ENCODE data around the gene HBA1.
"Not testable (repeated sequence)": the region's sequence is repeated elsewhere in the genome, so short reads cannot be mapped to it uniquely, and the experiment has no call there.

HBA1 gene

GRCh38 chr16:160242-160641 lies 16.2 kb upstream of the HBA1 start:
- DNase-seq, result not testable (repeated sequence)

DNA sequence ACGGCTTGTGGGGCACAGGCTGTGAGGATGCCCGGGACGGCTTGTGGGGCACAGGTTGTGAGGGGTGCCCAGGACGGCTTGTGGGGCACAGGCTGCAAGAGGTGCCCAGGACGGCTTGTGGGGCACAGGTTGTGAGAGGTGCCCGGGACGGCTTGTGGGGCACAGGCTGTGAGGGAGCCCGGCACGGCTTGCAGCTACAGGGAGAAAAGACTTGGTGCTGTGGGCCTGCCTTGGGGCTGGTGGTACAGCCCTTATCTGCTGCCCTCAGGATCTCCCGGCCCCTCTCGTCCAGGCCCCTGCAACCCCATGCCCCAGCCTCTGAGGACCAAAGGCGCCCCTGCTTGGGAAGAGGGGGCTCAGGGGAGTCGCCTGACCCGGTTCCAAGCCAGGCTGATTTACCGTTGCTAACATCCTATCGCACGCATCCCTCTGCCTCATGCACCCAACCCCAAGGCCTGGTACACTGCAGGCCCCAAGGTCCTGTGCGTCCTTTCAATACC lies 15.7 kb upstream of the HBA1 start:
- DNase-seq, result no peak

GRCh38 chr16:162271-162991 lies 14.0 kb upstream of the HBA1 start:
- no peak for DNase-seq

GRCh38 chr16:163139-163538 lies 13.3 kb upstream of the HBA1 start:
- not testable (repeated sequence) for DNase-seq

GRCh38 chr16:163696-164095 lies 12.8 kb upstream of the HBA1 start:
- not testable (repeated sequence) for DNase-seq

- not testable (repeated sequence) for DNase-seq
Observed at GRCh38 chr16:164134-164823, 12.2 kb upstream of the HBA1 start.

DNA sequence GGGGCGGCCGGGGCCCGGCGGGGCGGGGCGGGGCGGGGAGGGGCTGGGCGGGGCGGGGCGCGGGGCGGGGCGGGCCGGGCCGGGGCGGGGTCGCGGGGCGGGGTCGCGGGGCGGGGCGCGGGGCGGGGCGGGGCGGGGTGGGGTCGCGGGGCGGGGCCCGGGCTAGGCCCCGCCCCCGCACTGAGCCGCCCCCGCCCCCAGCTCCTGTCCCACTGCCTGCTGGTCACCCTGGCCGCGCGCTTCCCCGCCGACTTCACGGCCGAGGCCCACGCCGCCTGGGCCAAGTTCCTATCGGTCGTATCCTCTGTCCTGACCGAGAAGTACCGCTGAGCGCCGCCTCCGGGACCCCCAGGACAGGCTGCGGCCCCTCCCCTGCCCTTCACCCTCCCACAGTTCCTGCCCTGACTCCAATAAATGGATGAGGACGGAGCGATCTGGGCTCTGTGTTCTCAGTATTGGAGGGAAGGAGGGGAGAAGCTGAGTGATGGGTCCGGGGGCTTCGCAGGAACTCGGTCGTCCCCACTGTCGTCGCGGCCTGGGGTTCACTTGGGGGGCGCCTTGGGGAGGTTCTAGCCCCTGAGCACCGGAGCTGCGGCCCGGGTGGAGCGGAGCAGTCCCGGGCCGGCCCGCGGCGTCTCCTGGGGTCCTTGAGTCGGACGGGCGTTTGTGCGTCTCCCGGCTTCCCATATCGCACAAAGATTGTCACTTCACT lies 11.5 kb upstream of the HBA1 start:
- no peak for DNase-seq

GRCh38 chr16:165539-166374 lies 10.7 kb upstream of the HBA1 start, which contains the start of gene HBM:
Gene HBM, plus strand, starts transcription at chr16:165978. Its CDS starts 20 bp downstream, at chr16:165998.
- peak; percentile 52 for DNase-seq

DNA sequence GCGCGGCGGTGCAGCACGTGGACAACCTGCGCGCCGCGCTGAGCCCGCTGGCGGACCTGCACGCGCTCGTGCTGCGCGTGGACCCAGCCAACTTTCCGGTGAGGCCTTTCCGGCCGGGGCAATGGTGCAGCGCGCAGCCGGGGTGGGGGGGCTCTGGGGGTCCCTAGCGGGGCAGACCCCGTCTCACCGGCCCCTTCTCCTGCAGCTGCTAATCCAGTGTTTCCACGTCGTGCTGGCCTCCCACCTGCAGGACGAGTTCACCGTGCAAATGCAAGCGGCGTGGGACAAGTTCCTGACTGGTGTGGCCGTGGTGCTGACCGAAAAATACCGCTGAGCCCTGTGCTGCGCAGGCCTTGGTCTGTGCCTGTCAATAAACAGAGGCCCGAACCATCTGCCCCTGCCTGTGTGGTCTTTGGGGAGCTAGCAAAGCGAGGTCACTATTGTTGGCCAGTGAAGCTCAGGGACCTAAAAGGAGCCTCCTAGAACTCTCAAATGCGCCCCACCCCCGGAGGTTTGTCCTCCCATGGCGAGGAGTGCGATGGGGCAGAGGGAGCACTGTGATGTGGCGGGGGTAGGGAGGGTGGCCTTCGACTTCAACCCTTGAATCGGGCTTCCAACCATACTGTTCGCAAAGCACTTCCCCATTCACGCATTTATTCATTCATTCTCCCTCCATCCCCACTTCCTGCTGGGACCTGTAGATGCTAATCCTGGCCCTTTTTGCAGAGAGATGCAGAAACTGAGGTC lies 9.9 kb upstream of the HBA1 start:
- no peak for DNase-seq

- no peak for DNase-seq
Observed at GRCh38 chr16:167122-167690, 9.3 kb upstream of the HBA1 start.

DNA sequence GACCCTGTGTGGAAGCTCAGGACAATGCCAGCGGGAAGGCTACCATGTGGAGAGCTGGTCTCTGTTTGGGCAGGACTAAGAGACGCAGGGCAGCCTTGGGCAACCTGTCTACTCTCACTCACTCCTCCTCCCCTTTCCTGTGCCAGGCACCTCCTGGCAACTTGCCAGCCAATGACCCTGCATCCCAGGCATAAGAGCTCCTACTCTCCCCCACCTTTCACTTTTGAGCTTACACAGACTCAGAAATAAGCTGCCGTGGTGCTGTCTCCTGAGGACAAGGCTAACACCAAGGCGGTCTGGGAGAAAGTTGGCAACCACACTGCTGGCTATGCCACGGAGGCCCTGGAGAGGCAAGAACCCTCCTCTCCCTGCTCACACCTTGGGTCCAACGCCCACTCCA lies 8.1 kb upstream of the HBA1 start:
- no peak for DNase-seq

GRCh38 chr16:169014-169413 lies 7.5 kb upstream of the HBA1 start:
- peak; percentile 33 for DNase-seq

DNA sequence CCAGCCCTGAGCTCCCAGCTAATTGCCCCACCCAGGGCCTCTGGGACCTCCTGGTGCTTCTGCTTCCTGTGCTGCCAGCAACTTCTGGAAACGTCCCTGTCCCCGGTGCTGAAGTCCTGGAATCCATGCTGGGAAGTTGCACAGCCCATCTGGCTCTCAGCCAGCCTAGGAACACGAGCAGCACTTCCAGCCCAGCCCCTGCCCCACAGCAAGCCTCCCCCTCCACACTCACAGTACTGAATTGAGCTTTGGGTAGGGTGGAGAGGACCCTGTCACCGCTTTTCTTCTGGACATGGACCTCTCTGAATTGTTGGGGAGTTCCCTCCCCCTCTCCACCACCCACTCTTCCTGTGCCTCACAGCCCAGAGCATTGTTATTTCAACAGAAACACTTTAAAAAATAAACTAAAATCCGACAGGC lies 6.4 kb upstream of the HBA1 start:
- DNase-seq, result not testable (repeated sequence)

GRCh38 chr16:170788-171187 lies 5.7 kb upstream of the HBA1 start:
- no peak for DNase-seq

DNA sequence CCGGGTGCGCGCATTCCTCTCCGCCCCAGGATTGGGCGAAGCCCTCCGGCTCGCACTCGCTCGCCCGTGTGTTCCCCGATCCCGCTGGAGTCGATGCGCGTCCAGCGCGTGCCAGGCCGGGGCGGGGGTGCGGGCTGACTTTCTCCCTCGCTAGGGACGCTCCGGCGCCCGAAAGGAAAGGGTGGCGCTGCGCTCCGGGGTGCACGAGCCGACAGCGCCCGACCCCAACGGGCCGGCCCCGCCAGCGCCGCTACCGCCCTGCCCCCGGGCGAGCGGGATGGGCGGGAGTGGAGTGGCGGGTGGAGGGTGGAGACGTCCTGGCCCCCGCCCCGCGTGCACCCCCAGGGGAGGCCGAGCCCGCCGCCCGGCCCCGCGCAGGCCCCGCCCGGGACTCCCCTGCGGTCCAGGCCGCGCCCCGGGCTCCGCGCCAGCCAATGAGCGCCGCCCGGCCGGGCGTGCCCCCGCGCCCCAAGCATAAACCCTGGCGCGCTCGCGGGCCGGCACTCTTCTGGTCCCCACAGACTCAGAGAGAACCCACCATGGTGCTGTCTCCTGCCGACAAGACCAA lies 4.0 kb upstream of the HBA1 start, which contains the start of gene HBA2:
TSS of gene HBA2 (plus strand) at position 503 of the 568 bp plus-strand sequence. CDS start at position 540, 37 bp downstream.
- not testable (repeated sequence) for DNase-seq

DNA sequence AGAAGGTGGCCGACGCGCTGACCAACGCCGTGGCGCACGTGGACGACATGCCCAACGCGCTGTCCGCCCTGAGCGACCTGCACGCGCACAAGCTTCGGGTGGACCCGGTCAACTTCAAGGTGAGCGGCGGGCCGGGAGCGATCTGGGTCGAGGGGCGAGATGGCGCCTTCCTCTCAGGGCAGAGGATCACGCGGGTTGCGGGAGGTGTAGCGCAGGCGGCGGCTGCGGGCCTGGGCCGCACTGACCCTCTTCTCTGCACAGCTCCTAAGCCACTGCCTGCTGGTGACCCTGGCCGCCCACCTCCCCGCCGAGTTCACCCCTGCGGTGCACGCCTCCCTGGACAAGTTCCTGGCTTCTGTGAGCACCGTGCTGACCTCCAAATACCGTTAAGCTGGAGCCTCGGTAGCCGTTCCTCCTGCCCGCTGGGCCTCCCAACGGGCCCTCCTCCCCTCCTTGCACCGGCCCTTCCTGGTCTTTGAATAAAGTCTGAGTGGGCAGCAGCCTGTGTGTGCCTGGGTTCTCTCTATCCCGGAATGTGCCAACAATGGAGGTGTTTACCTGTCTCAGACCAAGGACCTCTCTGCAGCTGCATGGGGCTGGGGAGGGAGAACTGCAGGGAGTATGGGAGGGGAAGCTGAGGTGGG lies 3.1 kb upstream of the HBA1 start:
- not testable (repeated sequence) for DNase-seq

- DNase-seq, result not testable (repeated sequence)
Observed at GRCh38 chr16:173928-174769, 2.3 kb upstream of the HBA1 start.

- DNase-seq, result no peak
Observed at GRCh38 chr16:175011-175949, 1.2 kb upstream of the HBA1 start.
